Left colon (tissue), 2 donors: ENCODE data around the gene RANBP2. TPM values are rescaled to one million over a fixed set of nuclear protein-coding genes. Genes with fewer than 3 reads are reported as not detected.
"Not testable (repeated sequence)": the region's sequence is repeated elsewhere in the genome, so short reads cannot be mapped to it uniquely, and the experiment has no call there.

Source experiments
- ATAC-seq: fragments of 200-7000 bp; cut with Tn5 transposase; one replicate; pipeline ENCODE4 v1.9.1; 2020; ENCODE audit warnings: mild to moderate bottlenecking, moderate library complexity
- DNase-seq, 2 donors: peaks; one replicate each; pipeline ENCODE4 v3.0.0-alpha.2; 2020
- intact Hi-C, 2 donors: fragments of 100-400 bp; cut with DNase I in 1 of 2; cut with micrococcal nuclease in 1 of 2; formaldehyde crosslinking; loops; one replicate each; pipeline versions ENCODE4 v1.11.2 to v1.14.0; 2022; cut with DNase I, micrococcal nuclease
- total RNA-seq, 2 donors: library from RNA; stranded (reverse); fragmentation: NEBNext Ultra II Directional; extraction: Animal tissue kit (Norgen Biotek cat#: 25700); gene quantifications; one replicate each; pipeline ENCODE4 v1.2.1, GENCODE V29; 2021
- donor health status: DM: no; HTN: no; CAD: no.
- donor health status: DM: yes; HTN: yes; CAD: no.

The RANBP2 gene
- total RNA-seq, 2 donors from 2014 or later, result 55.8 to 59.9 TPM

DNA sequence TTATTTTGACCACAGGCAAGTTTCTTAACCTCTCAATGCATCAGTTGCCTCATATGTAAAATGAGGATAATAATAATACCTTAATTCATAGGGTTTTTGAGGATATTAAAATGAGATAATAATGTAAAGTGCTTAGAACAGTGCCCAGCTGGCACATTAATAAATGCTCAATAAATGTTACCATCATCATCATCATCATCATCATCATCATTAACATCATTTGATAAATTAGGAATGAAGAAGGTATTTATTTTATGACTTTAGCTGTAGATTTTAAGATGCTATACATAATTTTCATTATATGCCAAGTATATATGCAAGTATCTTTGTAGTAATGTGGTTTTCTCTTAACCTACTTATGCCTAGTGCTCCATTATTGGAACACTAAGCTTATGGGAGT is 43.3 kb downstream of the RANBP2 start:
- ATAC-seq, DNase-seq: not testable (repeated sequence)

GRCh38 chr2:108766671-108767070 is 47.4 kb downstream of the RANBP2 start:
- ATAC-seq, DNase-seq, intact Hi-C loops: not testable (repeated sequence)

More for the DNA sequence above, 43.3 kb downstream of the RANBP2 start:
- intact Hi-C loops, result not testable (repeated sequence)

GRCh38 chr2:108767859-108768258 is 48.6 kb downstream of the RANBP2 start:
- DNase-seq, intact Hi-C loops, ATAC-seq: not testable (repeated sequence)

DNA sequence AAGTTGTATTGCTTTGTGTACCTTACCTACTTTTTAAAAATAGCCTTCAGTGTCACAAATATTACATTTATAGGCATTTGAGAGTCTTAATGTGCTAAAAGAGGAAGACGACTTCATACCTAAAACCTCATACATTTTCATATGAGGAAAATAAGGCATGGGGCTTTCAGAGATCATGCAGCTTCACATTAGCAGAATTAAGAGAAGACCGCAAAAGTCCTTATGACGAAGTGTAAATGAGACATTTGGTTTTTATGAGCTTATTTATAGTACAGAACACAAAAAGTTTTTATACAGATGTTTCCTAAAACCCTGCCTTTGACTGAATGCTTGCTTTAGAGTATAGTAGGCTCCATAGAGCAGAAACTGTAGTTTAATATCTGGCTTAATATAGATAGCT is 57.2 kb downstream of the RANBP2 start:
- intact Hi-C loops, result no loop called here
- DNase-seq (no peak), ATAC-seq (no peak)

DNA sequence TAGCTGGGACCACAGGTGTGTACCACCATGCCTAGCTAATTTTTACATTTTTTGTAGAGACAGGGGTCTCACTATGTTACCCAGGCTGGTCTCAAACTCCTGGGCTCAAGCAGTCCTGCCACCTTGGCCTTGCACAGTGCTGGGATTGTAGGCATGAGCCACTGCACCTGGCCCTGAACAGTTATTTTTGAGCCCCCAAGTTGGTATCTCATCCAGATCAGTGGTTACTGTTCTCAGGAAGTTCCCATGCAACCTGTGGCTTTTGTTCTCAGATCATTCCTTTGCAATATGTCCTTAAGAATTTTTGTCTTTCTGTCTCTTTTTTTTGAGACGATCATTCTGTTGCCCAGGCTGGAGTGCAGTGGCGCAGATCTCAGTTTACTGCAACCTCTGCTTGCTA is 59.6 kb downstream of the RANBP2 start:
- DNase-seq (no peak), ATAC-seq (no peak)
- intact Hi-C loops, result no loop called here

DNA sequence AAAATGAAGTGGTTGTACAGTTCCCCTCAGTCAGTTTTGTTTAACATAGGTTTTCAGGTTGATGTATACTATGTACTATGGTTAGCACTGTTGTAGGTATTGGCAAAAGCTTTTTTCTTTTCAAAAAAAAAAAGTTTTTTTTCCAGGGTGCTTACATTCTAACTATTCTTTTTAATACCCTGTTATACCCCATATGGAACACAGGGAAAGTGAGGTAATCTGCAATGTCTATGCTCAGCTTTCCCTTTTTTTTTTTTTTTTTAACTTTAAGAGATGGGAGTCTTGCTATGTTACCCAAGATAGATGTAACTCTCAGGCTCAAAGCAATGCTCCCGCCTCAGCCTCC is 66.7 kb downstream of the RANBP2 start:
- intact Hi-C loops, result no loop called here
- DNase-seq (no peak), ATAC-seq (peak; percentile 0)

- DNase-seq (peak; percentile 87 to 95), ATAC-seq (peak; percentile 97)
- intact Hi-C loops, result no loop called here
These were observed 67.3 kb downstream of the RANBP2 start, which contains the start of gene CCDC138 for GRCh38 chr2:108786354-108787215. TSS of gene CCDC138 (plus strand) at chr2:108786771. CDS start at chr2:108786823, 52 bp downstream.

GRCh38 chr2:108787216-108787541 is 67.9 kb downstream of the RANBP2 start:
- DNase-seq (no peak), ATAC-seq (no peak)
- intact Hi-C loops, result no loop called here

DNA sequence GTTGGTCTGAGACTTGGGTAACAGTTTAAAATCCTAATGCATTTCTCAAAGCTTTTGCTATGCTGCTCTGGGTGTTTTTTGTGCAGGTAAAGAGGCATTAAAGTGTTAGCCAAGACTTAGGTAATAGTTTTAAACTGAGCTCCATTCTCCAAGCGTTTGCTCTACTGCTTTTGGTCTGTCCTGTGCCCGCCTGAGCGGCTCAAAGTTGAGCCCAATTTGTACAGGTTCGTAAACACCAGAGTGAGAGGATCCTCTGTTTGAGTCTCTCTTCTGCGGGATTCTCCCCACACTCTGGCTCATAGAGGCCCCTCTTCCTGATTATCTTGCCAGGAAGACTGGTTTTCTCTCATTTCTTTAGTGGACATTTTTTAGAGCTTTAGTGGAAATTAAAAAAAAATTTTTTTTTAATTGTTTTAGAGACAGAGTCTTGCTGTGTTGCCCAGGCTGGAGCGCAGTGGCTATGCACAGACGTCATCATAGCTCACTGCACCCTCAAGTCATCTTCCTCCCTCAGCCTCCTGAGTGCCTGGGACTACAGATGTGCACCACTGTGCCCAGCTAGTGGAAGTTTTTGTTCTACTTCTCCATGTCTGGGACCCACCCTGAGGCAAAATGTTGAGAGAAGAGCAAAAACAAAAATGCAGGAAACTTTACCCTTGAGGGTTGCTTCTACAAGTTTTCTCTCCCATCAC is 83.9 kb downstream of the RANBP2 start:
- intact Hi-C loops, result no loop called here
- no peak for DNase-seq
- no peak for ATAC-seq

DNA sequence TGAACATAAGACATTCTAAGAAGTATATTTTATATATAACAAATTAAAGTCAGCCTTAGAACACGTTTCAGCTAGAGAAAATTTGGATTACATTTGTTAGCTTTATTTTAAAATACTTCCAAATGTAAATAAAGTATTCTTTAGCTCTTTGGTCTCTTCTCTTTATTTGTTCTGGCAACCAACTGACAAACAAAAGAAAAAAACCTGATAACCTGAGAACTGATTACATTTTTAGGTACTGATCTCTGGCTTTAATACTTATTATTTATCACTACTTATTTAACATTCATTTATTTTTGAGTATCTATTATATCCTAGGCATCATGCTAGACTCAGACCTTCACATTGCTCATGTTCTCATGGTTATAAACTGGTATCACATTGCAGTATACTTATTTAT is 85.8 kb downstream of the RANBP2 start:
- no peak for ATAC-seq
- intact Hi-C loops, result no loop called here
- no peak for DNase-seq

DNA sequence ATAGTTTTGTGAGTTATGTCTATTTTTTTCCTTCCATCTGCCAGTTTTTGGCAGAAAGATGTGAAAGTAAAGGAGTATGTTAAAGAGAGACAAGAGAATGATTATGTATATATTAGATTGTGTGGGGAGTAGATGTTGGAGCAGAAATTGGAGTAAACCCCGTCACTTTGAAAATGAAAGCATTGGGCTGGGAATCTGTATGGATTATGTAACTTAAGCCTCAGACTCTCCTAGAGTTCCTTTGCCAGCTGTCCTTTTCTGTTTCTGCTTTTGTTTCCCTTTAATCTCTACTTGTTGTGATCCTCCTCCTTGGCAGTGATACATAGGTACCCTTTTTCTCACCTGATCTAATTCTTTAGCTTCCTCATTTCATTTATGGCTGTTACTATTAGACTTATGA is 86.5 kb downstream of the RANBP2 start:
- ATAC-seq (no peak), DNase-seq (no peak)
- intact Hi-C loops, result no loop called here

DNA sequence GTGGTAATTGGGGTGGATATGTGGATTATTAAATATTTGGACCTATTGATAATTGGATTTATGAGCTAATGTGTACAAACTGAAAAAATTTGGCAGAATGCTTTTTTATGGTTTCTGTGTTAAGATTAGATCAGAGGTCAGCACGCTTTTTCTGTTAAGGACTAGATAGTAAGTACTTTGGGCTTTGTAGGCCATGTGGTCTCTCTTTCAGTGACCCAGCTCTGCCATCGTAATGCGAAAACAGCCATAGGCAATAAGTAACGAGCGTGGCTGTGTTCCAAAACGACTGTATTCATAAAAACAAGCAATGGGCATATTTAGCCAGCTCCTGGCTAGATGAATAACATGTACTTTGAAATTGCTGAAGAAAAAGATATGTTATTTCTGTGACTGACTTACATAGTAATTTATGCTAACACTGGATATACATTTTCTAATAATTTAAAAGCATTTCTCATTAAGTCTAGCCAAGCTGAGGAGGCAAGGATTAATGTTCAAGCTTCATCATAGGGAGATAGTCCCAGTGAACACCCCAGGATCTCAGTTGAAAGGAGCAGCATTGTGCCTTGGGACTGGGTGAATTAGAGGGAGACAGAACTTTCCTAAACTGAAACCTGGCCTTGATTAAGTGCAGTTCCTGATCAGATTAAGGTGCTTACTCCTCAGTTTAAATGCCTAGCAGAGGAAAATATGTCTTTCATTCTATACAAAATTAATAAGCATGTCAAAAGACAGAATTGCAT is 87.3 kb downstream of the RANBP2 start:
- DNase-seq (no peak), ATAC-seq (no peak)
- intact Hi-C loops, result no loop called here

DNA sequence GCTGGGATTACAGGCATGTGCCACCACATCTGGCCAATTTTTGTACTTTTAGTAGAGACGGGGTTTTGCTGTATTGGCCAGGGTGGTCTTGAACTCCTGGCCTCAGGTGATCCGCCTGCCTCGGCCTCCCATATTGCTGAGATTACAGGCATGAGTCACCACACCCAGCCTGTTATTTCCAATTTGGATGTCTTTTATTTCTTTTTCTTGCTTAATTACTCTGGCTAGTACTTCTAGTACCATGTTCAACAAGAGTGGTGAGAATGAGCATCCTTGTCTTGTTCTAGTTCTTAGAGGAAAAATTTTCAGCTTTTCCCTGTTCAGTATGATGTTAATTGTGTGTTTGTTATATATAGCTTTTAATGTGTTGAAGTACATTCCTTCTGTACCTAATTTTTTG is 90.7 kb downstream of the RANBP2 start:
- ATAC-seq, result no peak
- DNase-seq, result no peak
- intact Hi-C loops, result no loop called here

DNA sequence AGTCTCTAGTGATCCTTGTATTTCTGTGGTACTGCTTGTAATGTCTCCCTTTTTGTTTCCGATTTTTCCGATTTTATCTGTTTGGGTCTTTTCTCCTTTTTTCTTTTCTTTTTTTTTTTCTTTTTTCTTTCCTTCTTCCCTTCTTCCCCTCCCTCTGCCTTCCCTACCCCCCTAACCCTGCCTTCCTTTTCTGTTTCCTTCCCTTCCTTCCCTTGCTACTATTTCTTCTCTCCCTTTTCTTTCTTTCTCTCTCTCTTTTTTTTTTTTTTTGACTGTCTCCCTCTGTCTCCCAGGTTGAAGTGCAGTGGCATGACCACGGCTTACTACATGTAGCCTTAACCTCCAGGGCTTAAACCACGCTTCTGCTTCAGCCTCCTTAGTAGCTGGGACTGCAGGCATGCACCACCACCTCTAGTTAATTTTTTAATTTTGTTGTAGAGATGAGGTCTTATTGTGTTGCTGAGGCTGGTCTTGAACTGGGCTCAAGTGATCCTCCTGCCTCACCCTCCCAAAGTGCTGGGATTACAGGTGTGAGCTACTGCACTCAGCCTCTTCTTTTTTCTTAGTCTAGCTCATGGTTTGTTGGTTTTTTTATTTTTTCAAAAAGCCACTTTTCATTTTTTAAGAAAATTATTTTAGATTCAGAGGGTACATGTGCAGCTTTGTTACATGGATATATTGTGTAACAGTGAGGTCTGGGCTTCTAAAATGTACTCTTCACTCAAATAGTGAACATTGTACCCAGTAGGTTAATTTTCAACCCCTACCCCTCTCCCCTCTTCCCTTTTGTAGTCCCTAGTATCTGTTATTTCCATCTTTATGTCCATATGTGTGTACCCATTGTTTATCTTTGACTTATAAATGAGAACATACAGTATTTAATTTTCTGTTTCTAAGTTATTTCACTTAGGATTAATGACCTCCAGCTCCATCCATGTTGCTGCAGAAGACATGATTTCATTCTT is 92.0 kb downstream of the RANBP2 start:
- intact Hi-C loops, result no loop called here
- DNase-seq, result no peak
- ATAC-seq, result no peak

GRCh38 chr2:108813732-108814131 is 94.5 kb downstream of the RANBP2 start:
- DNase-seq (no peak), ATAC-seq (no peak)
- intact Hi-C loops, result no loop called here

DNA sequence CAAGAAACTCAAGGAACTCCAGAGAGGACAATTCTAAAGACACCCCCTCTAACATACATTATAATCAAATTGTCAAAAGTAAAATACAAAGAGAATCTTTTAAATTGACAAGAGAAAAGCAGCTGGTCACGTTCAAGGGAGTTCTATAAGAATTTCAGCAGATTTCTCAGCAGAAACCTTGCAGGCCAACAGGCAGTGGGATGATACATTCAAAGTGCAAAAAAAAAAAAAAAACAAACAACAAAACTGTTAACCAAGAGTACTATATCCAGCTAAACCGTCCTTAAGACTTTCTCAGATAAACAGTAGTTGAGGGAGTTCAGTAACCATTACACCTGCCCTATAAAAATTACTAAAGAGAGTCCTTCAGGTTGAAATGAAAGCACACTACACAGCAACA is 101.2 kb downstream of the RANBP2 start:
- intact Hi-C loops, result no loop called here
- ATAC-seq, result no peak
- DNase-seq, result no peak

DNA sequence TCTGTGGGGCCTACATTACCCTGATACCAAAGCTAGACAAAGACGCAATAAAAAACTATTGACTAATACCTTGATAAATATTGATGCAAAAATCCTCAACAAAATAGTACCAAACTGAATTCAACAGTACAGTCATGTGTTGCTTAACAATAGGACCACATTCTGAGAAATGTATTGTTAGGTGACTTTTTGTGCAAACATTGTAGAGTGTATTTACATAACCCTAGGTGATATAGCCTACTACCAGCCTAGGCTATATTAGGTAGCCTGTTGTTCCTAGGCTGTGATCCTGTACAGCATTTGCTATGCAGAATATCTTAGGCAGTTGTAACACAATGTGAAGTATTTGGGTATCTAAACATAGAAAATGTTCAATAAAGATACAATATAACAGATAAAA is 104.0 kb downstream of the RANBP2 start:
- DNase-seq (no peak), ATAC-seq (peak; percentile 65)
- intact Hi-C loops, result no loop called here

DNA sequence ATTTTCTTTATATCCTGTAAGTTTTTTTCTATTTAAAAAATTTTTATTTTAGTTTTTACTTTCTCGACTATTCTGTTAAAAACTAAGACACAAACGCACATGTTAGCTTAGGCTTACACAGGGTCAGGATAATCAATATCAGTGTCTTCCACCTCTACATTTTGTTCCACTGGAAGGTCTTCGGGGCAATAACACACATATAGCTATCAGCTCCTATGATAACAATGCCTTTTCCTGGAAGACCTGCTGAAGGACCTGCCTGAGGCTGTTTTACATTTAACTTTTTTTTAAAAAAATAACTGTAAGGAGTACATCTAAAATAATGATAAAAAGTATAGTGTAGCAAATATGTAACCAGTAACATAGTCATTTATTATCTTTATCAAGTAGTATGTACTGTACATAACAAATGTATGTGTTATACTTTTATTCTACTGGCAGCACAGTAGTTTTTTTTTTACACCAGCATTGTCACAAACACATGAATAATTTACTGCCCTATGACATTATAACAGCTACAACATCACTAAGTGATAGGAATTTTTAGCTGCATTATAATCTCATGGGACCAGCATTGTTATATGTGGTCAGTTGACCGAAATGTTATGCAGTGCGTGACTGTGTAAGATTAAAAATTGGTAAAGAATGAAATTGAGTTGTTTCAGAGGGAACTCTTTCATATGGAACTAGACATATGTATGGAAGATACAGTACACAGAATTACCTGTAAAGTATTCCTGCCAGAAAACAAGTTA is 105.2 kb downstream of the RANBP2 start:
- no peak for DNase-seq
- ATAC-seq, result no peak
- intact Hi-C loops, result no loop called here
